HG03097 (cell line): ENCODE measurements around the gene DGCR2.
"Not testable (repeated sequence)": the region's sequence is repeated elsewhere in the genome, so short reads cannot be mapped to it uniquely, and the experiment has no call there.

Source experiments
- ATAC-seq: cut with Tn5 transposase; IDR thresholded peaks from one replicate; pipeline ENCODE4 v1.9.1; 2021; ENCODE audit not compliant: unreplicated experiment, low FRiP score

Gene DGCR2

GRCh38 chr22:18990355-18991137 lies 131.7 kb downstream of the DGCR2 start:
- ATAC-seq: no peak

DNA sequence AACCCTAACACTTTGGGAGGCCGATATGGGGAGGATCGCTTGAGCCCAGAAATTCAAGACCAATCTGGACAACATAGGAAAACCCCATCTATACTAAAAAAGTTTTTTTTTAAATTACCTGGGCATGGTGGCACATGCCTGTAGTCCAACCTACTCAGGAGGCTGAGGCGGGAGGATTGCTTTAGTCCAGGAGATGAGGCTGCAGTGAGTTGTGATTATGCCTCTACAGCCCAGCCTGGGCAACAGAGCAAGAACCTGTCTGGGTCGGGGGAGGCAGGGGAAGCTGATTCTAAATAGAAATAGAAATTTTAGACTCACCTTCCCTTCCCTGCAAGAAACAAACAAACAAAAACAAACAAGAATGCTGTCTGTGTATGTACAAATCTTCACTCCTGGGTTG lies 133.3 kb downstream of the DGCR2 start:
- ATAC-seq: no peak

DNA sequence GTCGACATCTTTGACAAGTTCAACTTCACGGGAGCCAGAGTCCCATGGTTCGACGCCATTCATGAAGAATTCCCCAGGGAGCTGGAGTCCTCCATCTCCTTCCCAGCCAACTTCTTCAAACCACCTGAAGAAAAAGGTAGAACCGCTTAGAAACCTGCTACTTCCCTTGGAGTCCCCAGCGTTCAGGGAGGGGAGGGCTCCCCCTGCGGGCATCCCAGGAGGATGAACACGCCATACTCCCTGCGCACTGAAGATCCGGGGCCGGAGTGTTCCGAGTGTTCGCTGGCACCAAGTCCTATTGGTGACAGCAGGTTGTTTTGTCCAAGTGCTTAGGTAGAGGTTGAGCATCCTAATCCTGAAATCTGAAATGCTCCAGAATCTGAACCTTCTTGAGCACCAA lies 134.4 kb downstream of the DGCR2 start:
- ATAC-seq: no peak

GRCh38 chr22:18987114-18987513 lies 135.1 kb downstream of the DGCR2 start:
- not testable (repeated sequence) for ATAC-seq
